Fibroblast of lung (primary cell): ENCODE data around the gene SRPRB. TPM values are rescaled to one million over a fixed set of nuclear protein-coding genes. Genes with fewer than 3 reads are reported as not detected.

Source experiments
- DNase-seq, 2 donors: peaks; one replicate each; pipeline versions ENCODE4 v3.0.0 to v3.0.0-alpha.2; 2010; ENCODE audit warnings: low read depth in 2 of 2
- H2AFZ ChIP-seq: 2 replicates; pipeline ENCODE4 v1.5.1; 2012; ENCODE audit warnings: low read length, control low read depth, inconsistent platforms
- H3K27ac ChIP-seq: 2 replicates; pipeline ENCODE4 v1.5.1; 2011; ENCODE audit warnings: low read length, control low read depth; ENCODE audit not compliant: insufficient read depth
- H3K27me3 ChIP-seq: 2 replicates; pipeline ENCODE4 v1.5.1; 2011; ENCODE audit warnings: mild to moderate bottlenecking, low read length; ENCODE audit not compliant: control insufficient read depth, insufficient read depth
- H3K36me3 ChIP-seq: 2 replicates; pipeline ENCODE4 v1.5.1; 2011; ENCODE audit warnings: low read length; ENCODE audit not compliant: control insufficient read depth, insufficient read depth
- H3K4me1 ChIP-seq: 2 replicates; pipeline ENCODE4 v1.5.1; 2011; ENCODE audit warnings: low read length; ENCODE audit not compliant: control insufficient read depth, insufficient read depth; ENCODE audit errors: extremely low read depth
- H3K4me2 ChIP-seq: 2 replicates; pipeline ENCODE4 v1.5.1; 2011; ENCODE audit warnings: low read length, control low read depth; ENCODE audit not compliant: insufficient read depth; ENCODE audit errors: extremely low read depth
- H3K4me3 ChIP-seq, 4 experiments: fragments of 200-600 bp in 1 of 4; sonication (generic) in 1 of 4; replicated peaks in 1 of 4; 2 replicates each; pipeline ENCODE4 v1.5.1; 2011 to 2016; ENCODE audit warnings: low read length in 4 of 4, low read depth in 3 of 4, mild to moderate bottlenecking in 3 of 4, control low read depth in 2 of 4, inconsistent platforms in 1 of 4, mixed read lengths in 1 of 4; ENCODE audit not compliant: insufficient read depth in 1 of 4; ENCODE audit errors: control extremely low read depth in 1 of 4
- H3K79me2 ChIP-seq: 2 replicates; pipeline ENCODE4 v1.5.1; 2012; ENCODE audit warnings: mild to moderate bottlenecking, low read length, inconsistent platforms; ENCODE audit not compliant: control insufficient read depth, insufficient read depth
- H3K9ac ChIP-seq: 2 replicates; pipeline ENCODE4 v1.5.1; 2011; ENCODE audit warnings: mild to moderate bottlenecking, low read length, control low read depth; ENCODE audit not compliant: insufficient read depth
- H3K9me3 ChIP-seq: 2 replicates; pipeline ENCODE4 v1.5.1; 2012; ENCODE audit warnings: low read depth, low read length; ENCODE audit not compliant: control insufficient read depth, insufficient read depth
- H4K20me1 ChIP-seq: 2 replicates; pipeline ENCODE4 v1.5.1; 2011; ENCODE audit warnings: low read length; ENCODE audit not compliant: control insufficient read depth, insufficient read depth; ENCODE audit errors: extremely low read depth
- CTCF ChIP-seq, 2 donors: IDR thresholded peaks in 1 of 2; conservative IDR thresholded peaks in 1 of 2; 1 replicate in 1 of 2; 2 replicates in 1 of 2; pipeline ENCODE4 v1.5.1; 2011 to 2012; ENCODE audit warnings: low read length in 2 of 2, control low read depth in 1 of 2, inconsistent platforms in 1 of 2, low read depth in 1 of 2, mild to moderate bottlenecking in 1 of 2
- EZH2 ChIP-seq: IDR thresholded peaks from 2 replicates; pipeline ENCODE4 v1.5.1; 2012; ENCODE audit warnings: low read length, control low read depth, mild to moderate bottlenecking; ENCODE audit errors: missing control alignments
- polyA plus RNA-seq, 2 donors: library from polyadenylated mRNA; depleted of rRNA in 1 of 2; stranded (reverse) in 1 of 2; unstranded in 1 of 2; fragments of >200 nt; gene quantifications; 2 replicates each; pipeline ENCODE4 v1.2.1, GENCODE V29; 2011 to 2012; ENCODE audit warnings: missing spikeins in 1 of 2
- total RNA-seq: library from RNA; depleted of rRNA; stranded (reverse); fragments of >200 nt; gene quantifications from 2 replicates; pipeline ENCODE4 v1.2.1, GENCODE V29; 2014

SRPRB gene
- total and polyA plus RNA-seq, 2 donors (not counting 1 experiment from before 2014, with no cell fraction given), result 63.1 to 69.2 TPM

GRCh38 chr3:133757701-133758567 lies 47.7 kb upstream of the SRPRB start:
- H3K27ac ChIP-seq, result no peak overlapping the region
- H3K79me2 ChIP-seq, result no peaks in the 10 kb centered on the region
- no peak overlapping the region for H2AFZ ChIP-seq
- H3K4me3 ChIP-seq, result no peak overlapping the region
- H3K36me3 ChIP-seq, result no peaks in the 10 kb centered on the region
- no peaks in the 10 kb centered on the region for H3K9me3 ChIP-seq
- H3K4me2 ChIP-seq, result no peak overlapping the region
- H3K9ac ChIP-seq, result no peak overlapping the region
- no peaks in the 10 kb centered on the region for H3K4me1 ChIP-seq
- TF ChIP-seq CTCF (conservative IDR thresholded peaks at IDR 0.05 in 1 of 2, IDR thresholded peaks at IDR 0.05 in 1 of 2; ENCODE audit: low read depth in 1 of 2, low read length in 2 of 2) (no peak), EZH2 (no peak)
- H4K20me1 ChIP-seq, result no peaks in the 10 kb centered on the region
- no peaks in the 10 kb centered on the region for H3K27me3 ChIP-seq
- DNase-seq, result peak in 1 of 2 donors; percentile 5

- H4K20me1 ChIP-seq, result no peaks in the 10 kb centered on the region
- no peak overlapping the region for H3K4me2 ChIP-seq
- no peaks in the 10 kb centered on the region for H3K79me2 ChIP-seq
- no peak overlapping the region for H3K4me3 ChIP-seq
- DNase-seq, result no peak
- TF ChIP-seq CTCF (conservative IDR thresholded peaks at IDR 0.05 in 1 of 2, IDR thresholded peaks at IDR 0.05 in 1 of 2; ENCODE audit: low read depth in 1 of 2, low read length in 2 of 2), result no peak
- no peak for TF ChIP-seq EZH2
- H3K4me1 ChIP-seq, result no peaks in the 10 kb centered on the region
- no peak overlapping the region for H3K27ac ChIP-seq
- no peak overlapping the region for H2AFZ ChIP-seq
- no peaks in the 10 kb centered on the region for H3K36me3 ChIP-seq
- no peaks in the 10 kb centered on the region for H3K27me3 ChIP-seq
- H3K9me3 ChIP-seq, result no peaks in the 10 kb centered on the region
- H3K9ac ChIP-seq, result no peak overlapping the region
Measured at GRCh38 chr3:133758568-133758928, 47.1 kb upstream of the SRPRB start.

GRCh38 chr3:133758964-133759739 lies 46.5 kb upstream of the SRPRB start:
- Histone ChIP-seq H3K4me1 (no peaks in the 10 kb centered on the region), H3K36me3 (no peaks in the 10 kb centered on the region), H3K9me3 (no peaks in the 10 kb centered on the region), H3K27ac (no peak overlapping the region), H2AFZ (no peak overlapping the region), H3K4me2 (no peak overlapping the region), H3K27me3 (no peaks in the 10 kb centered on the region), H3K79me2 (no peaks in the 10 kb centered on the region), H4K20me1 (no peaks in the 10 kb centered on the region), H3K4me3 (no peak overlapping the region), H3K9ac (no peak overlapping the region)
- DNase-seq, result no peak
- TF ChIP-seq CTCF (conservative IDR thresholded peaks at IDR 0.05 in 1 of 2, IDR thresholded peaks at IDR 0.05 in 1 of 2; ENCODE audit: low read depth in 1 of 2, low read length in 2 of 2), result no peak
- TF ChIP-seq EZH2, result no peak
